ENCODE measurements around the gene TEX14.

DNA sequence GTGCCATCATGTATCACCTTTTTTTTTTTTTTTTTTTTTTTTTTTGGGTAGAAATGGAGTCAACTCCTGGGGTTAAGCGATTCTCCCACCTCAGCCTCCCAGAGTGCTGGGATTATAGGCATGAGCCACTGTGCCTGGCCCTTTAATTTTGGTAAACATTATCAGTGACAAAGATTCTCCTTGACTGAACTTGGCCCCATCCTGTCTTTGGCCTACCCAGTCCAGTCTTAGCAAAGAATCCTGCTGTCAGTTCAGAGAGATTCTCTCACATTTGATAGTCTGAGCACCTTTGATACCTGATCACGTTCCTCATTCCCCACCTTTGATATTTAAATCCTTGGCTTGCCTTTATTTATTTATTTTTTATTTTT, 12.1 kb upstream of the TEX14 start:
- TF ChIP-seq CBX3 (IDR thresholded peaks at IDR 0.05; ENCODE audit: low read depth) (no peak), EZH2phosphoT487 (IDR thresholded peaks at IDR 0.05; ENCODE audit: borderline replicate concordance) (no peak), ZBTB33 (IDR thresholded peaks at IDR 0.05; ENCODE audit: extremely low read depth, insufficient replicate concordance, low read length) (no peak), TCF7L2 (IDR thresholded peaks at IDR 0.05; ENCODE audit: borderline replicate concordance, extremely low read depth, insufficient read depth, insufficient read length) (no peak)
- TF ChIP-seq, protein P1, sequence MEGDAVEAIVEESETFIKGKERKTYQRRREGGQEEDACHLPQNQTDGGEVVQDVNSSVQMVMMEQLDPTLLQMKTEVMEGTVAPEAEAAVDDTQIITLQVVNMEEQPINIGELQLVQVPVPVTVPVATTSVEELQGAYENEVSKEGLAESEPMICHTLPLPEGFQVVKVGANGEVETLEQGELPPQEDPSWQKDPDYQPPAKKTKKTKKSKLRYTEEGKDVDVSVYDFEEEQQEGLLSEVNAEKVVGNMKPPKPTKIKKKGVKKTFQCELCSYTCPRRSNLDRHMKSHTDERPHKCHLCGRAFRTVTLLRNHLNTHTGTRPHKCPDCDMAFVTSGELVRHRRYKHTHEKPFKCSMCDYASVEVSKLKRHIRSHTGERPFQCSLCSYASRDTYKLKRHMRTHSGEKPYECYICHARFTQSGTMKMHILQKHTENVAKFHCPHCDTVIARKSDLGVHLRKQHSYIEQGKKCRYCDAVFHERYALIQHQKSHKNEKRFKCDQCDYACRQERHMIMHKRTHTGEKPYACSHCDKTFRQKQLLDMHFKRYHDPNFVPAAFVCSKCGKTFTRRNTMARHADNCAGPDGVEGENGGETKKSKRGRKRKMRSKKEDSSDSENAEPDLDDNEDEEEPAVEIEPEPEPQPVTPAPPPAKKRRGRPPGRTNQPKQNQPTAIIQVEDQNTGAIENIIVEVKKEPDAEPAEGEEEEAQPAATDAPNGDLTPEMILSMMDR (IDR thresholded peaks at IDR 0.05 in 2 of 3, conservative IDR thresholded peaks at IDR 0.05 in 1 of 3; ENCODE audit: borderline replicate concordance in 1 of 3, insufficient read depth in 1 of 3, low read depth in 2 of 3, low read length in 2 of 3) = no peak
